ENCODE data around the gene EXD3. TPM values are rescaled to one million over a fixed set of nuclear protein-coding genes. Genes with fewer than 3 reads are reported as not detected.

EXD3 gene
- total RNA-seq, 2 experiments from 2014 or later, result 20.8 to 27.0 TPM

- H2AFZ ChIP-seq (ENCODE audit: low read length), result no peak overlapping the region
- no TSS peak for BruUV-seq (replicated peaks)
- ChIA-PET POLR2A (no interaction called here), CTCF (ENCODE audit: unreplicated experiment) (no interaction called here)
- H3K4me1 ChIP-seq (ENCODE audit: insufficient read depth, low read length, poor library complexity, severe bottlenecking), result peaks cover 15% of the 10 kb centered on the region
- H3K9me2 ChIP-seq (ENCODE audit: insufficient read depth, low read length), result no peaks in the 10 kb centered on the region
- H3K27ac ChIP-seq (ENCODE audit: low read depth, low read length, poor library complexity, severe bottlenecking), result no peak overlapping the region
- peaks cover 22% of the 10 kb centered on the region for H3K9me3 ChIP-seq (ENCODE audit: low read length)
- intact Hi-C loops (cut with micrococcal nuclease; ENCODE audit: unreplicated experiment), result loop anchor here (10.0 kb wide), 1 partner anchor 89 kb away; no protein-coding TSS in a partner anchor
- H4K20me1 ChIP-seq (ENCODE audit: insufficient read depth, low read length), result no peaks in the 10 kb centered on the region
- H3K4me2 ChIP-seq (ENCODE audit: low read length), result no peak overlapping the region
- no peaks in the 10 kb centered on the region for H3K79me2 ChIP-seq (ENCODE audit: insufficient read depth, low read depth, low read length)
- H3K36me3 ChIP-seq (ENCODE audit: insufficient read depth, low read length), result no peaks in the 10 kb centered on the region
- no peak for DNase-seq (ENCODE audit: low spot score)
- no peak for TF ChIP-seq EZH2phosphoT487 (IDR thresholded peaks at IDR 0.05; ENCODE audit: borderline replicate concordance, low read depth, low read length)
- no peak for TF ChIP-seq CTCF (conservative IDR thresholded peaks at IDR 0.05; ENCODE audit: low read length)
- no peak overlapping the region for H3K4me3 ChIP-seq (ENCODE audit: low read depth, low read length, poor library complexity, severe bottlenecking)
Observed at GRCh38 chr9:137325799-137326198, 97.2 kb downstream of the EXD3 start.

DNA sequence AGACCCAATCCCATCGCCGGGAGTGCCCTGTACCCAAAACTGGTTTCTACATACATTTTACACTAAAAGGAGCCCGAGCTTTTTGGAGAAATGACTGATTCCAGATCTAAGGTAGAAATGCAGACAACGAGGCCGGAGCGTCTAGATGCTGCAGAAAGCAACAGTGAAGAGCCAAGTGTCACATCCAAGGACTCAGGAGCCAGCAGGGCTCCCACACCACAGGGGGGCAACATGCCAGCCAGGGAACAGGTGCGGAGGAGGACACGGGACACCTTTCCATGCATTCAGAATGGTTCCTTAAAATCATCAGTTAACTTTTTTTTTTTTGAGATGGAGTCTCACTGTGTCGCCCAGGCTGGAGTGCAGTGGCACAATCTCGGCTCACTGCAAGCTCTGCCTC lies 97.8 kb downstream of the EXD3 start:
- H3K9me3 ChIP-seq (ENCODE audit: low read length), result peaks cover 15% of the 10 kb centered on the region
- no TSS peak for BruUV-seq (replicated peaks)
- DNase-seq (ENCODE audit: low spot score), result no peak
- no peak overlapping the region for H3K4me3 ChIP-seq (ENCODE audit: low read depth, low read length, poor library complexity, severe bottlenecking)
- no peak overlapping the region for H3K27ac ChIP-seq (ENCODE audit: low read depth, low read length, poor library complexity, severe bottlenecking)
- intact Hi-C loops (cut with micrococcal nuclease; ENCODE audit: unreplicated experiment), result loop anchor here (10.0 kb wide), 1 partner anchor 90 kb away; no protein-coding TSS in a partner anchor
- no peak overlapping the region for H2AFZ ChIP-seq (ENCODE audit: low read length)
- no peaks in the 10 kb centered on the region for H4K20me1 ChIP-seq (ENCODE audit: insufficient read depth, low read length)
- ChIA-PET CTCF (ENCODE audit: unreplicated experiment) (no interaction called here), POLR2A (no interaction called here)
- peaks cover 21% of the 10 kb centered on the region for H3K4me1 ChIP-seq (ENCODE audit: insufficient read depth, low read length, poor library complexity, severe bottlenecking)
- no peaks in the 10 kb centered on the region for H3K36me3 ChIP-seq (ENCODE audit: insufficient read depth, low read length)
- H3K79me2 ChIP-seq (ENCODE audit: insufficient read depth, low read depth, low read length), result no peaks in the 10 kb centered on the region
- no peaks in the 10 kb centered on the region for H3K9me2 ChIP-seq (ENCODE audit: insufficient read depth, low read length)
- H3K4me2 ChIP-seq (ENCODE audit: low read length), result no peak overlapping the region
- TF ChIP-seq CTCF (conservative IDR thresholded peaks at IDR 0.05; ENCODE audit: low read length) (no peak), EZH2phosphoT487 (IDR thresholded peaks at IDR 0.05; ENCODE audit: borderline replicate concordance, low read depth, low read length) (no peak)

- no peak overlapping the region for H3K4me3 ChIP-seq (ENCODE audit: low read depth, low read length, poor library complexity, severe bottlenecking)
- peaks cover 10% of the 10 kb centered on the region for H3K9me3 ChIP-seq (ENCODE audit: low read length)
- ChIA-PET POLR2A (no interaction called here), CTCF (ENCODE audit: unreplicated experiment) (no interaction called here)
- BruUV-seq (replicated peaks), result no TSS peak
- H3K9me2 ChIP-seq (ENCODE audit: insufficient read depth, low read length), result no peaks in the 10 kb centered on the region
- H2AFZ ChIP-seq (ENCODE audit: low read length), result no peak overlapping the region
- intact Hi-C loops (cut with micrococcal nuclease; ENCODE audit: unreplicated experiment), result loop anchor here (10.0 kb wide), 1 partner anchor 91 kb away; no protein-coding TSS in a partner anchor
- no peak overlapping the region for H3K27ac ChIP-seq (ENCODE audit: low read depth, low read length, poor library complexity, severe bottlenecking)
- no peaks in the 10 kb centered on the region for H3K79me2 ChIP-seq (ENCODE audit: insufficient read depth, low read depth, low read length)
- no peak for TF ChIP-seq CTCF (conservative IDR thresholded peaks at IDR 0.05; ENCODE audit: low read length)
- no peak overlapping the region for H3K4me2 ChIP-seq (ENCODE audit: low read length)
- no peaks in the 10 kb centered on the region for H3K36me3 ChIP-seq (ENCODE audit: insufficient read depth, low read length)
- peaks cover 31% of the 10 kb centered on the region for H3K4me1 ChIP-seq (ENCODE audit: insufficient read depth, low read length, poor library complexity, severe bottlenecking)
- DNase-seq (ENCODE audit: low spot score), result no peak
- H4K20me1 ChIP-seq (ENCODE audit: insufficient read depth, low read length), result no peaks in the 10 kb centered on the region
Observed at GRCh38 chr9:137323531-137324331, 99.2 kb downstream of the EXD3 start.
